Gastrocnemius medialis (tissue), 4 donors: ENCODE measurements around the gene SLC25A1.

Experiments
- CTCF ChIP-seq, 5 experiments: fragments of 450-650 bp in 3 of 5; fragments of 200-600 bp in 2 of 5; sonication (generic) in 2 of 5; IDR thresholded peaks in 4 of 5; conservative IDR thresholded peaks in 1 of 5; 1 replicate in 4 of 5; 2 replicates in 1 of 5; pipeline ENCODE4 v1.5.1; 2016 to 2019; ENCODE audit warnings: antibody characterized with exemption in 5 of 5, mild to moderate bottlenecking in 3 of 5, moderate library complexity in 3 of 5
- POLR2A ChIP-seq, 2 donors: fragments of 450-650 bp; IDR thresholded peaks; one replicate each; pipeline ENCODE4 v1.6.1; 2017; ENCODE audit warnings: antibody characterized with exemption in 2 of 2, mild to moderate bottlenecking in 2 of 2, moderate library complexity in 2 of 2

DNA sequence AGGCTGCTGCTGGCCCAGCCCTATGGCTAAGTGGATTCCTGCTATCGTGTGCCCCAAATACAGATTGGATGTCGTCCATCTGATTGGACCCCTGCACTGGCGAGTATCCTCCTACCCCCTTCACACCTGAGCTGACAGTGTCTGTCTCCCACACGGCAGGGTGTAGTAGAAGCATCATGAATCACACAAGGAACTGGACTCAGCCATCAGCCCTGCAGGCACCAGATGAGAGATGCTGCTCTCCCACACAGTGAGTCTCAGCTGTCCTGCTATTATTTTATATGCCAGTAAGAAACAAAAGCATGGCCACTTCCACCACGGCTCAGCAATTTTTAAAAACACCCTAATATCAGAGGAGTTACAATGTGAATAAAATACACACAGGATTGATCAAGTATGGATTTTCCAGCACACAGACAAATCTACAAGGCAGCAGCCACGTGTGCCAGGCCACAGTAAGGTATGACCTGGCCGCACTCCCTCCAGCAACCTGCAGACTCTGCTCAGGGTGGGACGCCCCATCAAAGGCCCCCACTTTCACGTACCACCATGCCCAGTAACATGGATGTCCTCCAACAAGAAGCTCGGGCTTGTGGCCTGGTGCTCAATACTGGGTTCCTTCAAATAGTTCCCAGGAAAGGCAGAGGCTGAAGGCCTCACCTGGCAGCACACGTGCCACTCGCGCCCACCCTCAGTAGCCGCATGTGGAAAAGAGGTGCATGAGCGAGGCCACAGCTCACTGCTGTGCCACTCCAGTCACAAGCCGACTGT, 16.4 kb upstream of the SLC25A1 start:
- TF ChIP-seq CTCF (IDR thresholded peaks at IDR 0.05 in 4 of 5, conservative IDR thresholded peaks at IDR 0.05 in 1 of 5): no peak
- TF ChIP-seq POLR2A (IDR thresholded peaks at IDR 0.05): no peak
